HL-60 (cell line): ENCODE results near the gene FCN1.

ENCODE experiments used
- DNase-seq, 2 experiments: peaks; one replicate each; pipeline ENCODE4 v3.0.0-alpha.2; 2010 to 2020; ENCODE audit warnings: low read depth in 1 of 2, low spot score in 1 of 2
- H3K27ac ChIP-seq: fragments of 250-450 bp; sonication (Bioruptor Pico); replicated peaks from 2 replicates; pipeline ENCODE4 v1.5.1; 2020; ENCODE audit warnings: mild to moderate bottlenecking, moderate library complexity
- H3K27me3 ChIP-seq: fragments of 250-450 bp; sonication (Bioruptor Pico); 2 replicates; pipeline ENCODE4 v1.5.1; 2021; ENCODE audit warnings: mild to moderate bottlenecking, moderate library complexity; ENCODE audit not compliant: insufficient read depth, poor library complexity, severe bottlenecking
- H3K4me3 ChIP-seq: replicated peaks from 2 replicates; pipeline ENCODE4 v1.5.1; 2011; ENCODE audit warnings: mild to moderate bottlenecking, control low read depth, low read length; ENCODE audit not compliant: insufficient read depth
- GABPA ChIP-seq: IDR thresholded peaks from 2 replicates; pipeline ENCODE4 v1.6.1; 2012; ENCODE audit warnings: low read depth
- POLR2AphosphoS5 ChIP-seq: IDR thresholded peaks from 2 replicates; pipeline ENCODE4 v1.6.1; 2012; ENCODE audit warnings: low read depth
- SPI1 ChIP-seq: IDR thresholded peaks from 2 replicates; pipeline ENCODE4 v1.6.1; 2012; ENCODE audit warnings: low read depth, mild to moderate bottlenecking, borderline replicate concordance
- TF ChIP-seq, protein P1 (sequence below): IDR thresholded peaks from 2 replicates; pipeline ENCODE4 v1.6.1; 2012; ENCODE audit warnings: low read depth; ENCODE audit not compliant: insufficient replicate concordance
- TF ChIP-seq, protein P2 (sequence below): IDR thresholded peaks from one replicate; pipeline ENCODE4 v1.5.1; 2011; ENCODE audit warnings: low read length, control low read depth, inconsistent platforms; ENCODE audit not compliant: insufficient read depth

The FCN1 gene

DNA sequence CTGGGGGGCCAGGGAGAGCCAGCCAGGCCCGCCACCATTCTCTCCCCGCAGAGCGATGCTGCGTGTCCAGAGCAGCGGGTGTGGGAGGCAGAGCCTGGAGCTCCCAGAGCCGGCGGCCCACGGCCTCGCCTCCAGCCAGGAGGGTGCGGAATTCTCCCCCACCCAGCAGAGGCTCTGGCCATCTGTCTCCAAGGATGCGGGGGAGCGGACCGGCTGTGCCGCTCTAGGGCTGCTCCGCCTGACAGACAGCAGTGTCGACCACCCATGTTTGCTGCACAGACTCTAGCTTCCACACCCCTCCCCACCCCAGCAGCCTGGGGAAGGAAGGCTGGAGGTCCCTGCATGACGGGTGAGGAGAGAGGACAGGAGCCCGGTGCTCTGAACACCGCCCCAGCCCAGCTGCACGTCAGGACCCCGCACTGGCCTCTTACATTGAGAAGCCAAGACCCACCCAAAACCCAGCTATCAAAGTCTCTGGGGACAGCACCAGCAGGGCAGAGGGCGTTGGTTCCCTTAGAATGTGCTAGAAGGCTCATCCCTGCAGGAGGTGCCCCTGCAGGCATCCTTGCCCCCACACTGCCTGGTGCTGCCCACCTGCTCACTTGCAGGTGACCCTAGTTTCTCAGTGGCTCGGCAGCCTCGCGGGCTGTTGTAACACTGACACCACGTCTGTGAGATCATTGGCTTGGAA lies 29.7 kb upstream of the FCN1 start:
- no peak overlapping the region for H3K27ac ChIP-seq
- peaks cover 2% of the 10 kb centered on the region for H3K27me3 ChIP-seq
- TF ChIP-seq SPI1 = no peak
- TF ChIP-seq, protein P1, sequence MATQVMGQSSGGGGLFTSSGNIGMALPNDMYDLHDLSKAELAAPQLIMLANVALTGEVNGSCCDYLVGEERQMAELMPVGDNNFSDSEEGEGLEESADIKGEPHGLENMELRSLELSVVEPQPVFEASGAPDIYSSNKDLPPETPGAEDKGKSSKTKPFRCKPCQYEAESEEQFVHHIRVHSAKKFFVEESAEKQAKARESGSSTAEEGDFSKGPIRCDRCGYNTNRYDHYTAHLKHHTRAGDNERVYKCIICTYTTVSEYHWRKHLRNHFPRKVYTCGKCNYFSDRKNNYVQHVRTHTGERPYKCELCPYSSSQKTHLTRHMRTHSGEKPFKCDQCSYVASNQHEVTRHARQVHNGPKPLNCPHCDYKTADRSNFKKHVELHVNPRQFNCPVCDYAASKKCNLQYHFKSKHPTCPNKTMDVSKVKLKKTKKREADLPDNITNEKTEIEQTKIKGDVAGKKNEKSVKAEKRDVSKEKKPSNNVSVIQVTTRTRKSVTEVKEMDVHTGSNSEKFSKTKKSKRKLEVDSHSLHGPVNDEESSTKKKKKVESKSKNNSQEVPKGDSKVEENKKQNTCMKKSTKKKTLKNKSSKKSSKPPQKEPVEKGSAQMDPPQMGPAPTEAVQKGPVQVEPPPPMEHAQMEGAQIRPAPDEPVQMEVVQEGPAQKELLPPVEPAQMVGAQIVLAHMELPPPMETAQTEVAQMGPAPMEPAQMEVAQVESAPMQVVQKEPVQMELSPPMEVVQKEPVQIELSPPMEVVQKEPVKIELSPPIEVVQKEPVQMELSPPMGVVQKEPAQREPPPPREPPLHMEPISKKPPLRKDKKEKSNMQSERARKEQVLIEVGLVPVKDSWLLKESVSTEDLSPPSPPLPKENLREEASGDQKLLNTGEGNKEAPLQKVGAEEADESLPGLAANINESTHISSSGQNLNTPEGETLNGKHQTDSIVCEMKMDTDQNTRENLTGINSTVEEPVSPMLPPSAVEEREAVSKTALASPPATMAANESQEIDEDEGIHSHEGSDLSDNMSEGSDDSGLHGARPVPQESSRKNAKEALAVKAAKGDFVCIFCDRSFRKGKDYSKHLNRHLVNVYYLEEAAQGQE = no peak
- no peak for DNase-seq
- H3K4me3 ChIP-seq = no peak overlapping the region

DNA sequence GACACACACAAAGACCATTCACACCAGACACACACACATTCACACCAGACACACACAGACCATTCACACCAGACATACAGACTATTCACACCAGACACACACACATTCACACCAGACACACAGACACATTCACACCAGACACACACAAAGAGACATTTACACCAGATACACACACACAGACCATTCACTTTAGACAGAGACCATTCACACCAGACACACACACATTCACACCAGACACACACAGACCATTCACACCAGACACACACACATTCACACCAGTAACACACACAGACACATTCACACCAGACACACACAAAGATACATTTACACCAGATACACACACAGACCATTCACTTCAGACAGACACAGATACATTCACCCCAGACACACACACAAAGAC lies 29.0 kb upstream of the FCN1 start:
- Histone ChIP-seq H3K4me3 (no peak overlapping the region), H3K27me3 (peaks cover 6% of the 10 kb centered on the region), H3K27ac (no peak overlapping the region)
- no peak for DNase-seq
- TF ChIP-seq, protein P2, sequence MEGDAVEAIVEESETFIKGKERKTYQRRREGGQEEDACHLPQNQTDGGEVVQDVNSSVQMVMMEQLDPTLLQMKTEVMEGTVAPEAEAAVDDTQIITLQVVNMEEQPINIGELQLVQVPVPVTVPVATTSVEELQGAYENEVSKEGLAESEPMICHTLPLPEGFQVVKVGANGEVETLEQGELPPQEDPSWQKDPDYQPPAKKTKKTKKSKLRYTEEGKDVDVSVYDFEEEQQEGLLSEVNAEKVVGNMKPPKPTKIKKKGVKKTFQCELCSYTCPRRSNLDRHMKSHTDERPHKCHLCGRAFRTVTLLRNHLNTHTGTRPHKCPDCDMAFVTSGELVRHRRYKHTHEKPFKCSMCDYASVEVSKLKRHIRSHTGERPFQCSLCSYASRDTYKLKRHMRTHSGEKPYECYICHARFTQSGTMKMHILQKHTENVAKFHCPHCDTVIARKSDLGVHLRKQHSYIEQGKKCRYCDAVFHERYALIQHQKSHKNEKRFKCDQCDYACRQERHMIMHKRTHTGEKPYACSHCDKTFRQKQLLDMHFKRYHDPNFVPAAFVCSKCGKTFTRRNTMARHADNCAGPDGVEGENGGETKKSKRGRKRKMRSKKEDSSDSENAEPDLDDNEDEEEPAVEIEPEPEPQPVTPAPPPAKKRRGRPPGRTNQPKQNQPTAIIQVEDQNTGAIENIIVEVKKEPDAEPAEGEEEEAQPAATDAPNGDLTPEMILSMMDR = no peak
- TF ChIP-seq, protein P1 = no peak
- TF ChIP-seq POLR2AphosphoS5 (no peak), SPI1 (no peak), GABPA (no peak)

DNA sequence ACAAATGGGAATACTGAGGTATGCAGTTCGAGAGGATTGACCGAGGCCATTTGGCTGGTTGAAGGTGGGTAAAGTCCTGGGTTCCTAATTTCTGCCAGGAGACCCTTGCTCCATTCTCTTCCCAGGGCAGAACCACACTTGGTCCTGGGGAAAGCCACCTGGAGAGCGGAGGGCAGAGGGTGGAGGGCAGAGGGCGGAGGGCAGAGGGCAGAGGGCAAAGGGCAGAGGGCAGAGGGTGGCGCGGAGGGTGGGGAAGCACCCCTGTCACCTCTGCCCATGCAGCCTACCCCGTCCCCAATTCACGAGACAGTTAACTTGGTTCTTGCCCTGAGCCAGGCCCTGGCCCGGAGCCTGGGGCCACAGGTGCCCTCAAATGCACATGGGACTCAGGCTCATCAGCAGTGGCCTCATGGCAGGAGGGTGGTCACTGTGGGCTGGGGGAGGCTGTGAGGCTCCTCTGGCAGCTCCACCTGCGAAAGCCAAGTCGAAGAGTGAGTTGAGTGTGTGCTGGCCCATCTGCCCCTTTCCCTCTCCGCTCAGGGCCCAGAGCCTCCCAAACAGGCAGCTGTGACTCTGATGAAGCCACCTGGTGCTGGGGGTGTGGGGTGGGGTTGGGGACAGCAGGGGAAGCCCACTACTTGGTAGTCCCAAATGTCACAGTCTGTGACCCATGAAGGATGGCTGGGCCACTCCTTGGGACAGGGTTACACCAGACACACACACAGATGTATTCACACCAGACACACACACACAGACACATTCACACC lies 28.0 kb upstream of the FCN1 start:
- peaks cover 7% of the 10 kb centered on the region for H3K27me3 ChIP-seq
- DNase-seq = no peak
- no peak overlapping the region for H3K4me3 ChIP-seq
- no peak overlapping the region for H3K27ac ChIP-seq
- TF ChIP-seq GABPA = no peak
- TF ChIP-seq POLR2AphosphoS5 = no peak
- TF ChIP-seq, protein P2 = no peak

DNA sequence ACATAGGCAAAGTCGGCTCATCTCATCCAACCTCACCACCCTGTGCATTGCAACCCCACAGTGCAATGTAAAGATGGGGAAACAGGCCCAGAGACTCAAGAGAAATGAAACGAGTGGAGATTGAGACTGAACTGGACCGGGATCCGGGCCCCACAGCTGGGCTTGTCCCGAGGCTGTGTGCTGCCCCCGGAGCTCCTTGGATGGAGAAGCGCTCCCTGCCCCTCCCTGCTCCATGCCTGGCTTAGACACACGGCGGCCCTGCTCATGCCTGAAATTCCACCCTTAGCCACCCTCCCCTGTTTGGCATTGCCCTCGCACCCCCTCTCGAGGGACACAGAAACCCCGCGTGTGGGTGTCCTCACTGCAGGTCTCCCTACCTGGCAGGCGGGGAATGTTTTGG lies 27.2 kb upstream of the FCN1 start:
- H3K27ac ChIP-seq = no peak overlapping the region
- no peak for DNase-seq
- peaks cover 7% of the 10 kb centered on the region for H3K27me3 ChIP-seq
- TF ChIP-seq, protein P1 = no peak
- TF ChIP-seq POLR2AphosphoS5 = no peak
- TF ChIP-seq GABPA = no peak
- TF ChIP-seq, protein P2 = no peak
- TF ChIP-seq SPI1 = no peak
- no peak overlapping the region for H3K4me3 ChIP-seq
